ENCODE results near the gene COPS9.

The COPS9 gene

GRCh38 chr2:240159251-240159839 is 23.2 kb upstream of the COPS9 start:
- no peak overlapping the region for H3K9ac ChIP-seq
- no peaks in the 10 kb centered on the region for H3K79me2 ChIP-seq (ENCODE audit: insufficient read depth, low read depth)
- H2AFZ ChIP-seq (ENCODE audit: low read depth) = no peak overlapping the region
- no peak overlapping the region for H3K27ac ChIP-seq
- no peak overlapping the region for H3K4me2 ChIP-seq
- H3K27me3 ChIP-seq (ENCODE audit: insufficient read depth, low read depth) = peaks cover 4% of the 10 kb centered on the region; the same call in 1 of the 2 replicates
- H4K20me1 ChIP-seq (ENCODE audit: insufficient read depth) = no peaks in the 10 kb centered on the region
- H3K4me3 ChIP-seq (IDR thresholded peaks at IDR 0.05; ENCODE audit: insufficient read depth, low read depth, low read length) = no peak overlapping the region
- H3K4me1 ChIP-seq (ENCODE audit: low read depth, poor library complexity, severe bottlenecking) = no peaks in the 10 kb centered on the region
- H3K36me3 ChIP-seq (ENCODE audit: insufficient read depth) = no peaks in the 10 kb centered on the region
- no peak for TF ChIP-seq CTCF (conservative IDR thresholded peaks at IDR 0.05; ENCODE audit: low read depth, low read length)

GRCh38 chr2:240157147-240157470 is 21.0 kb upstream of the COPS9 start:
- Histone ChIP-seq H3K9ac (no peak overlapping the region), H3K79me2 (ENCODE audit: insufficient read depth, low read depth) (no peaks in the 10 kb centered on the region), H3K27ac (no peak overlapping the region), H3K4me1 (ENCODE audit: low read depth, poor library complexity, severe bottlenecking) (no peaks in the 10 kb centered on the region), H3K27me3 (ENCODE audit: insufficient read depth, low read depth) (peaks cover 15% of the 10 kb centered on the region; the same call in 1 of the 2 replicates), H3K4me2 (no peak overlapping the region), H4K20me1 (ENCODE audit: insufficient read depth) (no peaks in the 10 kb centered on the region), H2AFZ (ENCODE audit: low read depth) (no peak overlapping the region), H3K36me3 (ENCODE audit: insufficient read depth) (no peaks in the 10 kb centered on the region), H3K4me3 (IDR thresholded peaks at IDR 0.05; ENCODE audit: insufficient read depth, low read depth, low read length) (no peak overlapping the region)
- no peak for TF ChIP-seq CTCF (conservative IDR thresholded peaks at IDR 0.05; ENCODE audit: low read depth, low read length)

GRCh38 chr2:240156435-240157146 is 20.5 kb upstream of the COPS9 start:
- H3K36me3 ChIP-seq (ENCODE audit: insufficient read depth) = no peaks in the 10 kb centered on the region
- peaks cover 18% of the 10 kb centered on the region; the same call in 1 of the 2 replicates for H3K27me3 ChIP-seq (ENCODE audit: insufficient read depth, low read depth)
- no peak overlapping the region for H2AFZ ChIP-seq (ENCODE audit: low read depth)
- no peak for TF ChIP-seq CTCF (conservative IDR thresholded peaks at IDR 0.05; ENCODE audit: low read depth, low read length)
- H3K27ac ChIP-seq = no peak overlapping the region
- H4K20me1 ChIP-seq (ENCODE audit: insufficient read depth) = no peaks in the 10 kb centered on the region
- no peak overlapping the region for H3K9ac ChIP-seq
- no peak overlapping the region for H3K4me2 ChIP-seq
- H3K4me3 ChIP-seq (IDR thresholded peaks at IDR 0.05; ENCODE audit: insufficient read depth, low read depth, low read length) = no peak overlapping the region
- no peaks in the 10 kb centered on the region for H3K79me2 ChIP-seq (ENCODE audit: insufficient read depth, low read depth)
- H3K4me1 ChIP-seq (ENCODE audit: low read depth, poor library complexity, severe bottlenecking) = no peaks in the 10 kb centered on the region

GRCh38 chr2:240155745-240156390 is 19.8 kb upstream of the COPS9 start:
- Histone ChIP-seq H3K9ac (no peak overlapping the region), H3K4me3 (IDR thresholded peaks at IDR 0.05; ENCODE audit: insufficient read depth, low read depth, low read length) (no peak overlapping the region), H3K4me1 (ENCODE audit: low read depth, poor library complexity, severe bottlenecking) (no peaks in the 10 kb centered on the region), H3K4me2 (no peak overlapping the region), H3K27ac (no peak overlapping the region), H3K79me2 (ENCODE audit: insufficient read depth, low read depth) (no peaks in the 10 kb centered on the region), H2AFZ (ENCODE audit: low read depth) (no peak overlapping the region), H4K20me1 (ENCODE audit: insufficient read depth) (no peaks in the 10 kb centered on the region), H3K27me3 (ENCODE audit: insufficient read depth, low read depth) (peaks cover 18% of the 10 kb centered on the region; the same call in 1 of the 2 replicates), H3K36me3 (ENCODE audit: insufficient read depth) (no peaks in the 10 kb centered on the region)
- TF ChIP-seq CTCF (conservative IDR thresholded peaks at IDR 0.05; ENCODE audit: low read depth, low read length) = no peak

Data from KMS-11 (cell line).